ENCODE results near the gene OSBPL9.
"Not testable (repeated sequence)": the region's sequence is repeated elsewhere in the genome, so short reads cannot be mapped to it uniquely, and the experiment has no call there.

The OSBPL9 gene

DNA sequence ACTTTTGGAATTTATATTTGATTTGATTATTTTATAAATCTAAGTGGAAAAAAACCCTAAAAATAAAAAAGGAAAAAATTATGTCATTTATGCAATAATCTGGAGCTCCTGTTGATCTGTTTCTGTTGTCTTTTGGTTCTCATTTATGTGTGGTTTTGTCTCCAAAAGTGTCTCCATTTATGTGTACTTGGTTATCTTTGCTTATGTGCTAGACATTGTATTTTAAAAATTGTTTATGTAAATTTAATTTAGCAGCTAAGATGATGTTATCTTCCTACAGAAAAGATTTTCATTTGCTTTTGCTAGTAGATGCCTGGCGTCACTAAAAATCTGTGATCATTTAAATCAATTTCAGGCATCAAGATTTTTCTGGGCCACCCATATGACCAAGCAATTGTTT lies 95.7 kb downstream of the OSBPL9 start:
- DNase-seq = no peak

DNA sequence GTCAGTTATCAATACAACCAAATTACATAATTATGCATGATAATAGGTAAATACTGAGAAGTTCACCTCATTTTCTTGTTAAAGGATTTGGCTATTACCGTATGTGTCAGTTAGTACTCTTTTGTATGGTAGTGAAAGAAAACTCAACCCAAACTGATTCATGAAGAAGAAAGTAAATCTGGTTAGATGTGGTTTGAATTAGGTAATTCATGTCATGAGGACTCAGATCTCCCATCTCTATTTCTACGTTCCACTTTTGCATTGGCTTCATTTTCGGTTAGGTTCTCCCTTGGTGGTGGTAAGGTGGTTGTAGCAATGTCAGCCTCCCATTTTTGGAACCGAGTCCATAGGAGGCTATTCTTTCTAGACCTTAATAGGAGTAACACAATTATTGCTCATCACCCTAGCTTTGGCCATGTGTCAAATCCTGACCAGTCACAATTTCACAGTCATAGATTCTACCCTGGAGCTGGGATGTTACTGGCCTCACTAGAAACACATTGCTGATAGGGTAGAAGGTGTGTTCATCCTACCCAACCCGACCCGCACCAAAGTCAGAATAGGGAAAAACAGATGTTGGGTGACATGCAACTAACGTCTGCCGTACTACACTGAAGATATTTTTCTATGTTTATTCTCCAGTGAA lies 97.6 kb downstream of the OSBPL9 start:
- DNase-seq = no peak

DNA sequence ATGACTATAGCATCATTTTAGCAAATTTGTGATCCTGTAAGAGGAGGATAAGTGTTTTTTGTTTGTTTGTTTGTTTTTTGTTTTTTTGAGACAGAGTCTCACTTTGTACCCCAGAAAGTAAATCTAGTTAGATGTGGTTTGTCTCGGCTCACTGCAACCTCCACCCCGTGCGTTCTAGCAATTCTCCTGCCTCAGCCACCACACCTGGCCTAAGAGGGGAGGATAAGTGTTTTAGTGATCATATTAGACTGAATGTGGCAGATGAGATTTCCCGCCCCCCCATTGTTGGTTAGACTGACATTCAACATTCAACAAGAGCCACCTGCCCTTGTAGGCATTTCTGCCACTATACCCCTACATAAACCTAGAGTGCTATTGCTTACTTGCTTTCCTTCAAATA lies 98.5 kb downstream of the OSBPL9 start:
- DNase-seq = no peak

DNA sequence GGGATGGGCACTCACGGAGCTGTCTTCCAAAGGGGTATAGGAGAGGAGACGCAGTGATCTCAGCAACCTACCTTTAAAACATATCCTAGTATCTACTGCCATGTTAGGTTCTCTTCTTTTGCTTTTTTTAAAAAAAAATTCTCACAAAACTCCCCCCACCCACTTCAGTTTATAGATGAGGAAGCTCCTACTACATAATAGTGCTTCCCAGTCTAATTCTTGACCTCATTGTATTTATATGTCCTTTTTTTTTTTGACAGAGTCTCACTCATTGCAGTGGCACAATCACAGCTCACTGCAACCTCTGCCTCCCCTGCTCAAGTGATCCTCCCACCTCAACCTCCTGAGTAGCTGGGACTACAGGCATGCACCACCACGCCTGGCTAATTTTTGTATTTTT lies 99.9 kb downstream of the OSBPL9 start:
- no peak for DNase-seq

DNA sequence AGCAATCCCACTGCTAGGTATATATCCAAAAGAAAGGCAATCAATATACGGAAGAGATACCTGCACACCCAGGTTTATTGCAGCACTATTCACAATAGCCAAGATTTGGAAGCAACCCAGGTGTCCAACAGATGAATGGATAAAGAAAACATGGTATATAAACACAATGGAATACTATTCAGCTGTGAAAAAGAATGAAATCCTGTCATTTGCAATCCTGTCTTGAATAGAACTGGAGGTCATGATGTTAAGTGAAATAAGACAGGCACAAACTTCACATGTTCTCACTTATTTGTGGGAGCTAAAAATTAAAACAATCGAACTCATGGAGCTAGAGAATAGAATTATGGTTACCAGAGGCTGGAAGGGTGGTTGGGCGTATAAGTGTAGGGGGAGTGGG lies 101.0 kb downstream of the OSBPL9 start:
- DNase-seq = no peak

DNA sequence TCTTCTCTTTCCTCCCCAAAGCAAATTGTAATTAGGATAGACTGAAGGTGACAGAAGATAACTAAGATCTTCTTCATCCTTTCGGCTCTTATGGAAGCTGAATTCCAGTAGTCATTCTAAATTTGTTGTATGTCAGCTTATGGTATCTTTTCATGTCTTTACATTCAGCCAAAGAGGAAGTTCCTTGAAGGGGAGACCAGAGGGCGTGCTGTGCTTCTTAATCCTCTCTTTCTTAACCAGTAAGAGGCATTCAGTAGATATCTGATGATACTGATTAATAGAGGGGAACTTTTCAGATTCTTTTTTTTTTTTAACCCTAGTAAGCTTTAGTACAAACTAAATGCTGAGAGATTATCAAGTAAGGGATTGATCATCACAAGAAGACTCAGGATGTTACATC lies 102.3 kb downstream of the OSBPL9 start:
- no peak for DNase-seq

DNA sequence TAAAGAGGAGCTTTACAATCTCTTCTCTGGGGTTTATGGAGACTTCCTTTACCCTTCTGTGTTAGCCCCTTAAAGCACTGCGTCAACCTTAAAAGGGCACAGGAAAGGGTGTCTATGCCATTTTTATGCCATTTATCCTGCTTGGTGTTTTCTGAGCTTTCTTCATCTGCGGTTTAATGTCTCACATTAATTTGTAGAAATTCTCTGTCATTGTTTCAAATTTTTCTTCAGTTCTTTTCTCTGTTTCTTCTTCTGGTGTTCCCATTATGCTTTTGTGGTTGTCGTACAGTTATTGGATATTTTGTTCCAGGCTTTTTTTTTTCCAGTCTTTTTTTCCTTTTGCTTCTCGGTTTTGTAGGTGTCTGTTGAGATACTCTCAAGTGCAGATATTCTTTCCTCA lies 107.9 kb downstream of the OSBPL9 start:
- no peak for DNase-seq

DNA sequence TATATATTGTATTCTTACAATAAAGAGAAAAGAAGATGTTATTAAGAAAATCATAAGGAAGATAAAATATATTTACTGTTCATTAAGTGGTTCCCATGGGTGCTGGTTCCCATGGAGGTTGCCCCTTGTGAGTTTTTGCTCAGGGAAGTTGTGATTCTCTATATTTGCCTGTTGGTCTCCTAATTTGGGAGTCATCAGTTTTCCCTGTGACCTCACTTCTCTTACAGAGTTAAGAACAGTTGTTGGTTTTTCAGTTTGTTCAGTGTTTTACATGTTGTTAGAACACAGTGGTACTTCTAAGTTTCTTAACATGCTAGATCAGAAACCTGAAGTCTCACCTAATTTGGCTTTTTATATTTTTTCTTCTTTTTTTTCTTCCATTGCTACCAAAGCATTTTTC lies 109.2 kb downstream of the OSBPL9 start:
- DNase-seq = no peak

DNA sequence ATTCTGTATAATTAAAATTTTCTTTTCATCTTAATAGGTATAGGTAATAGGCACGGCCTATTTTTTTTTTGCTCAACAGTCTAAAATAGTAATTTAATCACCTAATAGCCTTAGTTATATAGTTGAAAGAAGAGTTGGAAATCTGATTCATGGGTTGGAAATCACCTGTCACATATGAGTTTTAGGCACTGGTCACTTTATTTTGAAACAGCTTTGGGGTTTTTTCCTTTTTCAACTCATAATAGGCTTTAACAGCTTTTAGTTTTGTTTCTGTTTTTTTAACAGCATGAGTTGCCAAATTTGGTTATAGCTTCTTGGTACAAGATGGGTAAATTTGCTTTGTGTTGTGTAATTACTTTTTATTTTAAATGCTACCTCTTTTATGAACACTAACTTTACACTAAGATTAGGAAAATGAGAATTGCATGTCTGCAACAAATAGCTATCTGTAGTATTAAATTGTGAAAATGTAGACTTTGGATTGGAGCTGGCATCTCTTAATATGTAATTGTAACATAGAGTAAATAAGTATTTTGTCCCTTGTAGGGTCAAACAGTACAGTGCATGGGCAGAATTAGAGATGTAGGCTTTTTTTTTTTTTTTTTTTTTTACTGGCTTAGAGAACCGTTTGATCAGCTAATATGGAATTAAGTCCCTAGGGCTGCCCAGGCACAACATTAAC lies 109.8 kb downstream of the OSBPL9 start:
- DNase-seq = no peak

DNA sequence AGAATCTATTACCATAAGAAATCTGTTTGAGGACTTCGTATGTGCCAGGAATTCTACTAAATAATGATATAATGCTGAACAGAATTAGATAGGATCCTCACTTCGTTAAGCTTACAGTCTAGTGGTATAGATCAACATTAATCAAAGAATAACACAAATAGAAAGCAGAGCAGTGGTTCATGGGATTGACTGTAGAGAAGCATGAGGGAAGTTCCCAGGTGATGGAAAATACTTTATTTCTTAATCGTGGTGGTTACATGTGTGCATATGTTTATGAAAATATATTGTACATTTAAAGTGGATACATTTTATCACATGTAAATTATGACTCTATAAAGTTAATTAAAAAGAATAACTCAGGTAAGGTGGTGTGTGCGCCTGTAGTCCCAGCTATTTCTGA lies 110.5 kb downstream of the OSBPL9 start:
- no peak for DNase-seq

DNA sequence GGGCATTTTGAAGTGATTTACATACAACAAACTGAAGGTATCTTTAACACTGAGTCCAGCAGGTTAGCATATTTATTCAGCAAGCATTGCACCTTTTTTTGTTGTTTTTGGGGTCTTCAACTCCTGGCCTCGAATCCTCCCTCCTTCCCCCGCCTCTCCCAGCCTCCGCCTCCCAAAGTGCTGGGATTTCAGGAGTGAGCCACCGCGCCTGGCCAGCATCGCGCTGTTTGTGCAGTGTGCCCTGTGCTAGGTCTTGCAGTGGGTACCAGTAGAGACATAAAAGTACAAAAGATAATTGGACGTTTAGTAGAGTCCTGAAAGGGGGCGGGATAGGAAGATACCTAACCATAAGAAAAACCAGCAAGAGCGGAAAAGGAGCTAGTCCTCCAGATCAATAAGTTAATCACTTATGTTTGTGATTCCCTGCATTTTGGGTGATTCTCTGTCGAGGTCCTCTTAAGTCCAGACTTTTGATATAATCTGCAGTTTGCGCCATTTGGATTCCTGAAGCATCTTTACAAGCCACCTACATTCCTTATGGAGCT lies 111.8 kb downstream of the OSBPL9 start:
- no peak for DNase-seq

DNA sequence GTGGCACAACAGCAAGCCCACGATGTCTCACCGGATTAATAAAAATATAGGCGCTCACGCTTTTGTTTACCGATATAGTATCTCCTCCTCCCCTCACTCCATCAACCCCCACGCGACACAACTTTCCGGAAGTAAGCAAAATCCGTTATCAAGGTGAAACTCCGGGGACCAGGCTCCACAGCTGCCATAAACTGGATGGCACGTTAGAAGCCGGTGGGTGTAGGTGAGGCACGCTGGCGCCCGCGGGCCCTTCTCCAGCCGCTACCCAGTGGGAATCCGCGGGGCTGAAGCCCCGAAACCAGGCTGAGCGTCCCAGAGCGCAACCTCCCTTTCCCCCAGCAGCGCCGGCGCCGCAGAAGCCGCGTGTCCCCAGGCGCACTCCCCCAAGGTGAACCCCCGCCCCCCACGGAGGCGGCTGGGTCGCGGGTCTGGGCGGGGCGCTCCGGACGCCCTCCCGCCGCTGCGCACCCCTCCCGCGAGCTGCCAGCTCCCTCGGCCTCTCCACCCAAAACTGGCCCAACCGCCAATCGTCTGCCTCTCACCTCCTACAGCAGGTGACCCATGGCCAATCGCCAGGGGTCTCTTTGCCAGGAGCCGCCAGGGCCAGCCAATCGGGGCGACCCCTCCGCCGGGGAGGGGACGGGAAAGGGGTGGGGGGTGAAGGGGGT lies 112.4 kb downstream of the OSBPL9 start:
- peak; percentile 97 for DNase-seq

DNA sequence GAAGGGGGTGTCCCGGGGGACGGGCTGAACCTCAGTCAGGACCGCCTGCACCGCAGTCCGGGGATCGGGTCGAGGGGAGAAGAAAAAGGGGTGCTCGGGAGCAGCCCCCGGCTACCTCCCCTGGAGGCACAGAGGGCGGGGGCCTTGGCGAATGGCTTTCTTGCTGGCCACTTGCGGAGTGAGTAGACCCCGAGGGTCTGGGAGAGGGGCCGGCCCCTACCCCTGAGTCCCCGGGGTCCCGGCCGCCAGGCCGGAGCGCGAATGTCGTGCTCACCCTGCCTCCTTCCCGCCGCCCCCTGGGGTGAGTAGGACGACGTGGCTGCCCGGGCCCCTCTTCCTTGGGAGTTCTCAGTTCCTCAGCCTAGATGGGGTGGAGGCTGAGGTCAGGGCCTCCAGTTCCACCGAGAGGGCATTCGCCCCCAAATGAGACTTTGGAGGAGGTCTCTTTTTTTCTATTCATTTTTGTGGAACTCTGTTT lies 113.0 kb downstream of the OSBPL9 start:
- DNase-seq = no peak

DNA sequence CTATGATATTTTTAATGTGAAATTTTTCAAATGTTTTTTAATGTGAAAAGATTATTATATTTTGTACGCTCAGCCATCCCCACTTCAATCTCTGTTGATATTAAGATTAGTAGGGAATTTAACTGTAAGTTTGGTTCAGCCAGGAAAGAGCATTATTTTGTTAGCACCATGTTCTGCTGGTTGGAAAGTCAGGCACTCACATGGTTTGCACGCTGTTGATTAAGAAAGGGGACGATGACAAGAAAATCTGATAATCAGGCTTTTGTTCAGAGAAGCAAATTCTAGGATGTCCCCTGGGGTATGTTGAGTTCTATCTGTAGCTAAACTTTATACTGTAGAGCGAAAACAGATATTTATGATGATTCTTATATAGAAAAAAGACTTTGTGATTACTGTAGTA lies 115.1 kb downstream of the OSBPL9 start:
- no peak for DNase-seq

DNA sequence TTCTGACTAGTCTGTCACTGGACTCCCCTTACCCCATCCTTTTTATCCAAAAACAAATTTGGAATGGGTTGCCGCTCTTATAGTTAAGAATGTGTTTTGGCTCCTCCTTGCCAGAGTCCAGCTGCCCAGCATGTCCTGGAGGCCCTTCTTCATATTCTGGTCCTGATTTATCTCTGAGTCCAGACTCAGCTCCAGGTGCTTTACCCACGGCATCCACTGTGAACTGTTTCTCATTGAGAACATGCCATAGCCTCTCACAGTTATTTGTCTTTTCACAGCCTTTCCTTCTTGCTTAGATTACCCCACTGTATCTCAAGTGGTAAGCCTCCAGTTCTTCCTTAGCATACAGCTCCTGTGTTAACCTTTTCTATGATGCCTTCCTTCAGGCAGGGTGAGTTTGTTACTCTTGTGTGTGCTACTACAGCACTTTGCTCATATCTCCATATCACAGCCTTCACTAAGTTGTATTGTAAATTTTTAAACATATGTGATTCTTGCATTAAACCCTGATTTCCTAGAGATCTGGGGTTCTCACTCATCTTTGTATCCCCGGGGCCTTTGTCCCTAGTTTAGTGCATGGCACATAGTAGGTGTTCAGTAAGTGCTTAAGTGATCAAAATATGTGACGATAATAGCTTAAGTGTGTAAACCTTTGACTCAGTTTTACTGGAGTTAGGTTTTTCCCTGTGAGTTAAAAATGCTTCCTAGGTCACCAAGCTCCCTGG lies 116.0 kb downstream of the OSBPL9 start:
- DNase-seq = no peak

DNA sequence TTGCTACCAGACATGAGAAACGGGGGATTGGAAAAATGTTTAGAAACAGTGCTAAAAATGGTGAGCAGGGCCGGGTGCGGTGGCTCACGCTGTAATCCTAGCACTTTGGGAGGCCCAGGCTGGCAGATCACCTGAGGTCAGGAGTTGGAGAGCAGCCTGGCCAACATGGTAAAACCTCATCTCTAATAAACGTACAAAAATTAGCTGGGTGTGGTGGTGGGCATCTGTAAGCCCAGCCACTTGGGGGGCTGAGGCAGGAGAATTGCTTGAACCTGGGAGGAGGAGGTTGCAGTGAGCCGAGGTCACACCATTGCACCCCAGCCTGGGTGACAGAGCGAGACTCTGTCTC lies 116.5 kb downstream of the OSBPL9 start:
- not testable (repeated sequence) for DNase-seq

DNA sequence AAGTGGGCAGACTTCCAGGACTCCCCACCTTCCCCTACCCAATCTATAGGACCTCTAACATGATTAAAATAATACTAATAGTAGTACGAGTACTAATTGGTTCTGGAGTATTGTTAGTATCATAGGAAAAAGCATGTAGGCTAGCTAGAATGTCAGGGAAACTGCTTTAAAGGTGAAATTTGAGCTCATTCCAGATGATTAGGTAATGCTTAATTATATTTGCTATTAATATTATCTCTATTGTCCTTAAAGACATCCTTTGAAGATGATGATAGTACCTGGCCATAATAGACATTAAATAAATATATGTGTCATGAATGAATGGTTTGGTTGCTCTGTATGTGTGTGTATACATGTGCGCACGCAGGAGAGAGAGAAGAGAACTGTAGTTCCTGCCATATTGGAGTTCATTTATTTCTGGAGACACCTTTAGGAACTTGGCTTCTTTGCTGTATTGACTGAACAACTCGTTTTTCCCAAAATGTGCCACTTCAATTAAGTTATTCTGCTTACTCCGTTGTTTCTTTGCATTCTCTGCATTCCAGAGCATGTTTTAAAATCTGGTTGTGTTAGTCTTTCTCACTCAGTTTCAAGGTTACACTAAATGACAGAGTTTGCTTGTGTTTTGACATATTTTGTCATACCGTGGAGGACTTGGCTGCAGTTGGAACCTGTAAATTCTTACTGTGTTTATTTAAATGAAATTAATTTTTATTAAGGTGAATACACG lies 117.1 kb downstream of the OSBPL9 start:
- no peak for DNase-seq

DNA sequence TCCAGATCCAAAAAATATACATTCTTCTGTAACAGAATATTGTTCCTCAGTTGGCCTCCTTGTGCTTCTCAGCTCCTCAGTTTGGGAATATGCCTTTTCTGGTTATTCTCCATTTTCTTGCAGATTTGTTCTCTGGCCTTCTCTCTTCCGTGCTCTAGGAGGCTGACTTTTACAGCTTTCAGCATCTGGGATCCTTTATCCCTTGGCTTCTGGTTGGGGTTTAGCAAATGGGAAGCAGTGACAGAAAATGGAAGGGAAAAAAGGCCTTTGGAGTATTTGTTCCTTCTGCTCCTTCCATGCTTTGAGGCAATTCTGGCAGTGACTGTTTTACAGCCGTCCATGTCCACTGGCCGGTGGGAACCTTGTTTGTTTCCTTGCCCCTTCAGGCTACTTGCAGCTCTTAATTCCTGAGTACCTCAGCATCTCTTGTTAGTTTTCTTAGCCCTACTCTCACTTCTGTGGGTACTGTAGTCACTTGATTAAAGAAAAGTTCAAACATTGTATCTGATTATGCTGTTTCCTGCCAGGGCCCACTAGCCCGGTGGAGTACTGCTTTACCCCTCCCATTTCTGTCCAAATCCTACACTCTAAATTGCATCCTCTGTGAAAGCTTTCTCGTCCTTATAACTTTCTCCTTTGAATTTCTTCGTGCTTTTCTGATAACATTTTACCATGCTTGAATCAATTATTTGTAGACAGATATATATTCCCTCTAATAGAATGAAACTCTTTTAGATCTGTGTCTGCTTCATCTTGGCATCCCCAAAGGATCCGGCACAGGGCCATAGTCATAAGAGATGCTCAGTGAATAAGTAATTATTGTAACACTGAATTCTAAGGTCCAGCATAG lies 118.2 kb downstream of the OSBPL9 start:
- no peak for DNase-seq

DNA sequence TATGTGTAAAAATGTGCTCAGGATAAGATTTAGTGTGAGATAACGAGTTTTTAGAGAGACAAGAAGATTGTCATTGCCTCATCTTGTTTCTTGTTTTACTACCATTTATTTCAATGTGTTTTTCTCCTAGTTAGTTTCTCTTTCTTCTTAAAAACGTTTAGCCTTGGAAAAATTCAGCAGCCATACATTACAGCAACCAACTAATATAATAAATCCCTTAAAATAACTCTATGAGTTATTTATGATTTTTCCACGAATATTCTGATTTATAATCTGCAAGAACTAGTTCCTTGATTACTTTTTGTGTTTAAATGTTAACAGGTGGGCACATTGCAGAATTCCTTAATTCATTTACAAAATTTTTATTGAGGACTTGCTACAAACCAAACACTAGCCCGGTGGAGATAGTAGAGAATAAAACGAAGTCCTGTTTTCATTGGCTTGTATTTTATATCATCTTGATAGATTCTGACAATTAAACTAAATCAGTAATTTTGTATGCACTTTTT lies 118.9 kb downstream of the OSBPL9 start:
- DNase-seq = no peak

DNA sequence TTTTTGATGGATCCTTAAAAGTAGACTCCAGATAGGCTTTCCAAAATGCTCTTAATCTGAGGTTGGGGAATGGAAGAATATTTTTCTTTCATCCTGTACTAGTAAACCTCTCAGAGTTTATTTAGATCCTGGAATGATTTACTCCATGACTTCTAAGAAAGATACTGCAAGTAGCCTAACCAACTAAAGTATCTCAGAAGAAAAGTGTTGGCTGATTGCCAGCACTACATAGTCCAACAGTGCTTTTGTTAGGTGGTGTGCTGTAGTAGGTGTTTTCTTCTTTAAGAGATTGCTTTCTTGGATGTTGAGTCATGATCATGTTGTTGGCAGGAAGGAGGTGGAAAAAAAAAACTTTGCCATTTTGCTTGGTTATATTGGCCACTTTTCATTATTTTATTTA lies 119.8 kb downstream of the OSBPL9 start:
- DNase-seq = no peak

DNA sequence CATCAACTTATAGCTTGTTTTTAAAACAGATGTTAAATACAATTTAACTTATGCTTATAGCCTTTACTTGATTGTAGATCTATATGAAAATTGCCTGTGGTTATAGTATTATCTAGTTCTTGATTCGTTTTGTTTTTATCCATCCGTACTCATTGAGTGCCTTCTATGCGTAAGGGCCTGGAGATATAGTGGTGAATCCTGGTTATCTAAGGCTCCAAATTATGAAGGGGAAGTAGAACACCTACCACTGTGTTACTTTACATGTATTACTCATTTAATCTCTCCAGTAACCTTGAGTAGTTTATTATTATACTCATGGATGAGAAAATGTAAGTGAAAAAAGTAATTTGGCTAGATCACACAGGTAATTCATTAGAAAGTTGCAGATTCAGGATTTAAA lies 121.8 kb downstream of the OSBPL9 start:
- DNase-seq = no peak

DNA sequence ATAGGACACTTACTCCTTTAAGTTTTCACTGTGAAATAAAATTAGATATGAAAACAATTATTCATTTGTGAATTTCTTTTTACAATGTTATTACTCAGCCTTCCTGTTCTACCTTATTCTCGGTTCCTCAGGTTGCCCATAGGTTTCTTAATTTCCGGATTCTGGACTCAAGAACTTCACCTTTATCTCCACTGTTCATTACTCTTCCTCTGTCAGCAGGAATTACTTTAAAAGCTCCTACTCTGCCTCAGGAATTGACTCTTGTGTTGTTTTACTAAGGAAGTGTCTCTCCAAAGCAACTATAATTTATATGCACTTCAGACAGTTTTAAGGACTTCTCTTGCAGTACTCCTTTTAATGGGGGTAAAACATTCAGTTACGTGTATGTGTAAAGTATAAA lies 123.8 kb downstream of the OSBPL9 start:
- DNase-seq = no peak

Data from CD4-positive, alpha-beta T cell treated with Interleukin-12 subunit alpha and Interleukin-12 subunit beta, for 1 hour (primary cell).